GDM1 (cell line): ENCODE measurements around the gene DAZAP1.

Experiments used
- DNase-seq: peaks from one replicate; lab custom pipeline; 2025; lab: John Stamatoyannopoulos, UW

The DAZAP1 gene

DNA sequence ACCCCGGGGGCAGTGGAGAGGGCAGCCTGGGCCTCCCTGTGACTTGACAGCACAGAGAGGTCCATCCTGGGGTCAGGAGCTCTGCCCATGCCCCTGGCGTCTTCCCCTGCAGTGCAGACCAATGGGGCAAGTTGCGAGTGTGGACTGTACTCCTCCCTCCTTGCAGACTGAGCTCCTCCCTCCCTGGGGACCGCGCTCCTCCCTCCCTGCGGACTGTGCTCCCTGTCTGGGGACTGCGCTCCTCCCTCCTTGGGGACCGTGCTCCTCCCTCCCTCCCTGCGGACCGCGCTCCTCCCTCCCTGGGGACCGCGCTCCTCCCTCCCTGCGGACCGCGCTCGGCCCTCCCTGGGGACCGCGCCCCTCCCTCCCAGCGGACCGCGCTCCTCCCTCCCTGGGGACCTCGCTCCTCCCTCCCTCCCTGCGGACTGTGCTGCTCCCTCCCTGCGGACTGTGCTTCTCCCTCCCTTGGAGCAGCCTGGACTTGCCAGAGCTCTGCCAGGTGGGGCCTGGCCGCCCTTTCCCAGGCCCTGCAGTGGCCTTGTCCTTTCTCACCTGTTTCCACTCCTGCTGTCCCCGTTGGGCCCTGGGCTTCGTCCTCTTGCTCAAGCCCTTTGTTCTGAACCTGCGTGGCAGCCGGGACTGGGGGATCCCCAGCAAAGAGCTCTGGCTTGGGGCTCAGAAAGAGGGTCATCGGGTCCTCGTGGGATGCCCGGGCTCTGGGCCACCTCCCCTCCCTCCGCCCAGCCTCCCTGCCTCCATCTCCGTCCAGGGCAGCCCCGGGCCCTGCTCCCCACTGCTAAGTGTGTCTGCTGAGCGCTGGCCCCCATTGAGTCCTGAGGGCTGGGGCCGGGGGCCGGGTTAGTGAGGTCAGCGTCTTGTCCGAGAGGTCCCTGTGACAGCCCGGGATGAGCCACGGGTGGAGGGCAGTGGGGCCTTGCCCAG, 12.9 kb upstream of the DAZAP1 start:
- no peak for DNase-seq

DNA sequence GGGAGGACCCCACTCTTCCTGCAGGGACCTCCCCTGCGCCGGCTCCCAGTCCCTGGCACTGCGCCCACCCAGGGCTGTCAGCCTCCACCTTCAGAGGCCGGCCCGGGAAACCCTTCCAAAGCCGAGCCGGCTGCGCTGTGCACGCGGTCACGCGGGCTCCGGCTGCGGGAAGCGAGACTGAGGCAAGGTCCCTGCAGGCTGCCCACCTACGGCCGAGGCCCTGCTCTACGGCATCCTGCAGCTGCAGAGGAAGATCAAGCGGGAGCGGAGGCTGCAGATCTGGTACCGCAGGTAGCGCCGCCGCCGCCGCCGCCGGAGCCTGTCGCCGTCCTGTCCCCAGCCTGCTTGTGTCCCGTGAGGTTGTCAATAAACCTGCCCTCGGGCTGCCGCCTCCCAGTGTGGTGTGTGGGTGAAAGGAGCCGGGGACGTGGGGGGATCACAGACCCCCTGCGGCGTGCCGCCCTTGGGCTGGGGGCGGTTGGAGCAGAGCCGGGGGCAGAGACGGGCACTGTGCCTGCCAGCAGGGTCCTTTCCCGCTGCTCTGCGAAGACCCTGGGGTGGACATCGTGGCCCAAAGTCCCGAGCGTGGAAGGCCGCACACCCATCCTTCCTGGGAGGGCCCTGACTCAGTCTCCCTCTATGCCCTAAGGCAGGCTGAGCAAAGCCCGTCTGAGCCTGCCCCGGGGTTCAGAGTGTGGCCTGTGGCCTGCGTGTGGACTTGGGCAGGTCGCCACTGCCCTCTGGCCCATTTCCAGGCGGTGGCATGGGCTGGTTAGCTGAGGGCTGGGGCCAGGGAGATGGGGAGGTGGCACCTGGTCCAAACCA, 12.0 kb upstream of the DAZAP1 start:
- no peak for DNase-seq

DNA sequence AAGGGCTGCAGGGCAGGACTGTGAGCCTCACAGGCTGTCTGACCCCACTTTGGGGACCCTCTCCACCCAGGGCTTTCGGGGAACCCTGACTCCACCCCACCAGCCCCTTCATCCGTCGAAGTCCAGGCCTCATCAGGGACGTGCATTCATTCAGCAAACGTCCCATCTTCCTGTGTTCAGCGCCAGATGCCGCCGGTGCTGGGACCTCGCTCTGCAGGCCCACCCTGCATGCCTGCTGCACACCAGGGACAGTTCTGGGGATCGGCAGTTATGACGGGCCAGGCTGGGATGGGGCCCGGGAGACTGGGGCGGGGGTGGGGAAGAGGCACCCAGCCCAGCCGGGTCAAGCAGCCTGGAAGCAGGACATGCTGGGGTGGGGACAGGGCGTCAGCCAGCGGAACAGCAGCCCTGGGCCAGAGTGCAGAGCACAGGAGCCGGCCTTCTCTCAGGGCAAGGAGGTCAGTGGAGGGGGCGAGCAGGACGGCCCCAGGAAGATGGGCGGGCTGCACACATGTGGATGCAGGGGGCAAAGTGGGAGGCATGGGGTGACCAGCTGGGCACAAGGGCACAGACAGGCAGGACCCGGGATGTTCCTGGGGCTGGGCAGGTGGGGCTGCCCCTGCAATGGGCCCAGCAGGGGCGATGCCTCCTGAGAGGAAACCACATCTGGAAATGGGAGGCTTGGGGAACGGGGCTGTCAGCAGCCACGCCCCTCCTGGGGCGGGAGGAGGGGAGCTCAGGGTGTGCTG, 11.2 kb upstream of the DAZAP1 start:
- no peak for DNase-seq

DNA sequence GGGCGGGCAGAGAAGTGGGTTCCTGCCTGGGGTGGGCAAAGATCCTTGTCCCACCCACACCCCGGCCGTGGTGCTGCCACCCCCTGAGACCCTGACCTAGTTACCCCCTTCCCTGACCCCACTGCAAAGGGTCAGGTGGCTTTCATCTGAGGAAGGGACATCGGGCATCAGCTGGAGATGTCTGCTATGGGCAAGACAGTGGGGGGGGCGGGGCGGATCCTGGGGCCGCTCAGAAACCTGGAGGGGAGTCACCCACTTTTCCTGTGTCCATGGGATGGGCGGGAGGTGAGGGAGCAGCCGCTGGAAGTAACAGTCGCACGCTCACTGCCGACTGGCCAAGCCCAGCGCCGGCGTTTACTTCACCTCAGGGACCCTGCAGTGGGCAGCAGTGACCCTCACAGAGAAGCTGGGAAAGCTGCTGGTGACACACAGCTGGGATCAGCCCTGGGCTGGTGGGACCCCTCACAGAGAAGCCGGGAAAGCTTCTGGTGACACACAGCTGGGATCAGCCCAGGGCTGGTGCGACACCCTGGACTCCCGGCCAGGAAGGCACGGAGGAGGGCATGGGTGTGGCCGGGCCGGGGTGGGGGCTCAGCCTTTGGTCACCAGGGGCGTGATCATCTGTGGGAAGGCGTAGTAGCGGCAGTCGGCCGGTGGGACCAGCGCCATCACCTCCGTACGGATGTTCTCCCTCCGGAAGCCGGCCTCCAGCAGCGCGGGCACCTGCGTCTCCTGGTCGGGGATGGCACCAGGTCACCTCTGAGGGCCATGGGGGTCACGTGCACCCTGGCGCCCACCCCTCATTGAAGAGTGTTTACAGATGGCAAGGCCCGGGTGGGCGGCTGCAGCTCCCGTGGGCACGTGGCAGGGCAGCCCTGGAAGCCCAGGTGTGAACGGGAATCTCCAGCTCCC, 10.4 kb upstream of the DAZAP1 start:
- DNase-seq: no peak

DNA sequence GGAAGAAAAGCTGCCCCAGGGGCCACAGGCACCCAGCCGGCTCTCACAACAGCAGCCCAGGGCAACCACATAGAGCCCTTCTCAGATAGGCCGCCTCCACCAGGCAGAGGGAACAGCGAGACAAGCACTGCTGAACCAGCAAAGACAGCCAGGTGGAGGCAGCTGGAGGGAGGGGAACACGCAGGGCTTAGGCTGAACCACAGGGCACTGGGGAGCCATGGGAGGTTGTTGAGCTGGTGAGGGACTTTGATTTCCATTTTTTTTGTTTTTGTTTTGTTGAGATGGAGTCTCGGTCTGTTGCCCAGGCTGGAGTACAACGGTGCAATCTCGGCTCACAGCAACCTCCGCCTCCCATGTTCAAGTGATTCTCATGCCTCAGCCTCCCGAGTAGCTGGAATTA, 9.5 kb upstream of the DAZAP1 start:
- DNase-seq: no peak

DNA sequence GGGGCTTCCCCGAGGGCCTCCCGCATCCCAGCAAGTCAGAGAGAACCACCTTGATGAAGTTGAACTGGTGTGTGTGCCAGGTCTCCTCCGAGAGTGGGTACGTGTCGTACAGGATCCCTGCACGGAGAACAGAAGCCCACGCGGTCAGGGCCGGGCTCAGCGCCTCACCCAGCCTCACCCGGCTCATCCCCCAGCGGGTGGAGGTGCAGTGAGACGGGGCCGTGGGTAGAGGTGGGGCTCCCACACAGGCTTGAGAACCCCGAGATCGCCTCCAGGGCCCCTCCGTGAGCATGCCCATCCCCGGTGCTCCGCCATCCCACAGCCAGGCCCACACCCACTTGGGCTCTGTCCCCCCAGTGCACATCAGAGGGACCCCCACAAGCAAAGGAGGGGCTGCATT, 8.3 kb upstream of the DAZAP1 start:
- no peak for DNase-seq

DNA sequence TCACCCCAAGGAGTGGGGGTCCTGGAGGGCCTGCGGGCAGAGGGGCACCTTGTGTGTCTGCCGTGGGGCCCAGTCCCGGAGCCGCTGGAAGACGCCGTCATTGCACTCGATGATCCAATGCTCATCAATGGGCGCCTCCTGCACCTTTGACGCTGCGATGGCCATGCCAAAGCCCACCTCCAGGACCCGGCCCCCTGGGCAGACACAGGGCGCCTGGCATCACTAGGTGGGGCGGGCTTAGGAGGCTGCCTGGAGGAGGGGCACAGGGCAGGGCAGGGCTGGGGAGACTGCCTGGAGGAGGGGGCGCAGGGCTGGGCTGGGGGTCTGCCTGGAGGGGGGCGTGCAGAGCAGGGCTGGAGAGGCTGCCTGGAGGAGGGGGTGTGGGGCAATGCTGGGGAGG, 7.6 kb upstream of the DAZAP1 start:
- no peak for DNase-seq

DNA sequence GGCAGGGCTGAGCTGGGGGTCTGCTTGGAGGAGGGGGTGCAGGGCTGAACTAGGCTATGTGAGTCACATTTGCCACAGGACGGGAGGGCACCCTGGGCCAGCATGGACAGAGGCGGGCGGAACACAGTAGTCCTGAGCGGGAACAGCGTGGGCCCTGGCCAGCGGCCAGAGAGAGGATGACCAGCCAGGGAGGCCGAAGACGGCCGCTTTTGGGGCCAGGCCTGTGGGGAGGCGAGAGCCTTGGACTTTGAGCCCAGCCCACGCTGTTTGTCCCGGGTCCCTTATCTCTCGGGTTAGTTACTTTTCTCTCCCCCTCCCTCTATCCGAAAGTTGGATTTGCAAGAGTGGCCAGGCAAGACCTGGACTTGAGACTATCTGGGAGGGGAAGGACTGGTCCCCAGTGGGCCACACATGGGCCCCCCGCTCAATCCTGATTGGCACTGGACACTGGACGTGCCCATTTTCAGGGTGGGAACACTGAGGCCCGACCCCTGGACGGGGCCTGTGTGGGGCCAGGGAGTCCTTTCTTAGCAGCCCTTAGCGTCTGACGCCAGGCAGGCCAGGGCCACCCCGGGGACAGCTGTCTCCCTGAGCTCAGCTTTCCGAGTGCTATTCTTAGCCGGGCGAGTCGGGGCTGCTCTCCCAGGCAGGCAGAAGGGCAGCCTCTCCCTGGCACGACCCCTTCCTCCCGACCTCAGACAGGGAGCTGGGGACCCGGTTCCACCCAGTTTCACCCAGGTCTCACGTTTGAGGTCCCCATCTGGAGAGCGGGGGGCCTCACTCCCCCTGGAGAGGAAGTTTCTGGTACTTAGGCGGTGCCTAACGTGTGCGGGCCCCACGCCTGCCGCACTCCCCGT, 6.9 kb upstream of the DAZAP1 start:
- no peak for DNase-seq

DNA sequence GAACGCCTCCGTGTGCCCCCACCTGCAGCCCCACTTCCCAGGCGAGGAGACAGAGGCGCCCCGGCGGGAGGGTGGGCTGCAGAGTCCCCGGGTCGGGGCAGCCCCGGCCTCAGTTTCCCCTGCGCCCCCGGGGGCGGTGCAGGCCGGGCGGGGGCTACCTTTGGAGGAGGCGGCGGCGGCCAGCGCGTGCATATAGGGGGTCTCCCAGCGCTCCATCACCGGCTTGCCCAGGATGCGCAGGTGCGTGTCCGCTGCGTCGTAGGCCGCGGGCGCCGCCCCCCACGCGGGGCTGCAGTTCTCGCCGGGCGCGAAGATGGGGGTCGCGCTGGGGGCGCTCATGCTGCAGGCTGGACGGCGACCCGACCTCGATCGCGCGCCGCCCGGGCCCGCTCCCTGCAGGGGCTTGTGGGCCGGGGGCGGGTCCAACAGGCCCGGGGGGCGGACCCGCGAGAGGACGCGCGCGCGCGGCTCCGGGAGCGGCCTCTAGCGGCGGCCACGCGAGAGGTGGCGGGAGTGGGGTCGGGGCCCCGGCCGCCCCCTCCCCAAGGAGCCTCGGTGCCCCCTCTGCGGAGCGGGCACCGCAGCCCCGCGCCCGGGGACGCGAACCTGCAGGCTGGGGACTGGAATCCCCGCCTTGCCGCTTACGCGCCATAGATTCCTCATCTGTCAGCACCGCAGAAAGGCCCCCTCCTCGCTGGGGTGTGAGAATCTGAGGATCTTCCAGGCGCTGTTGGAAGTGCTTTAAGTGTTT, 6.1 kb upstream of the DAZAP1 start, which contains the start of gene GAMT:
Gene GAMT, minus strand, starts transcription at position 405 of the 751 bp plus-strand sequence. Its CDS starts 66 bp downstream, at position 339.
- peak; percentile 66 for DNase-seq

DNA sequence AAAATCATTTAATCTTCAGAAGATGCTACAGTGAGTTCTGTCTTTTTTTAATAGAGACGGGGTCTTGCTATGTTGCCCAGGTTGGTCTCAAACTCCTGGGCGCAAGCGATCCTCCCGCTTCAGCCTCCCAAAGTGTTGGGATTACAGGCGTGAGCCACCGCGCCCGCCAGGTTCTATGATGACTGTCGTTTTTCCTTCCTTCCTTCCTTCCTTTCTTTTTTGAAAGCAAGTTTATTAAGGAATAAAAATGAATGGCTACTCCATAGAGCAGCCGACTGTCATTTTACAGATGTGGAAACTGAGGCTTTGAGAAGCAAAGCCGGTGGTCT, 5.5 kb upstream of the DAZAP1 start:
- no peak for DNase-seq

DNA sequence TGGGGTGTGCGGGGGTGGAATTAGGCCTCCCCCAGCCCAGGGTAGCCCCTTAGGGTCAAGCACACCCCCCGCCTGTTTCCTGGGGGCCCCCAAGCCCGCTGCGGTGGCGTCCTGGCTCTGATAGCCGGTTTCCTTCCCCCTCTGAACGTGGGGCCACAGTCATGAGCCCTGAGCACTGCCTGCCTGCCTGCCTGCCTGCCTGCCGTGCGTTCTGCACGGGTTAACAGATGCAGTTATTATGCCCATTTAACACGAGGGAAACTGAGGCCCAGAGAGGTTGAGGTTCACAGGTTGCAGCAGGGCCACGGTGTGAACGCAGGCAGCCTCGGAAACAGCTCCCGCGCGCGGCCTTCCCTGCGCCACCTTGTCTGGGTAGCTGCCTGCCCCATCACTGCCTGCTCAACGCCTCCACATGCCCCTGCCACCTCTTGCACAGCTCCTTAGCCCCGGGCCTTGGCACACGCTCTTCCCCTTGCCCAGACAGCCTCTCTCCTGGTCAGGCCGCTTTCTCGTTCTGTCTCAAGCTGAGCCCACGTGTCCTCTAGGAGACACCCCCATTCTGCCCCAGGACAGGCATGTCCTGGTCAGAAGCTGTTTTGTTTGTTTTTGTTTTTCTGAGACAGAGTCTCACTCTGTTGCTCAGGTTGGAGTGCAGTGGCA, 4.8 kb upstream of the DAZAP1 start:
- DNase-seq: peak; percentile 14

DNA sequence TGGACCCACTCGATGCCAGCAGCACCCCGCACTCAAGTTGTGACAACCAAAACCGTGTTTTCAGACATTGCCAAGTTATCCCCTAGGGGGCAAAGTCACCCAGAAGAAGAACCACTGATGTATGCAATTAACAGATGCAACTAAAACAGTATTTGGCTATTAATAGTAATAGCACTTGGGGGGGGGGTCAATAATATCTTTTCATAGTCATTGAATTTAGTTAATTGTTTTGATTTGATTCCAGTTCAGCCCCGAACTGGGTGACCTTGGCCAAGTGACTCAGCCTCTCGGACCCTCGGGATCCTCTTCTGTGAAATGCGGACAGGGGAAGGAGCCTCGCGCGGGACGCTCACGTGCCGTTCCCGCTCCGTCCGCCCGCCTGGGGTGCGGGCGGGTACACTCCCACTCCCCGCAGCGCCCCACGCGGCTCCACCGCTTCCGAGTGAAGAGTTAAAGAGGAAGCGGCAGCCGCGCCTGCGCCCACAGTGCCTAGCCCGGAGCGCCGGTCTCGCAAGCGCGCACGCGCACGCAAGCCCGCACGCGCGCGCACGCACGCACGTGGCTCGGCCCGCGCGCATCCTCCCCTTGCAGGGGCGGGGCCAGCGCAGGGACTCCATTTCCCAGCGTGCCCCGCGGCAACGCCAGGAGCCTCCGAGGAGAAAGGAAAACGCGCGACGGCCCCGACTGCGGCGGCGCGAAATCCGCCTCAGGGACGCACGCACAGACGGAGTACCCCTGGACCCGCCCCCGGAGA, 435 bp upstream of the DAZAP1 start:
- DNase-seq: peak; percentile 99

DNA sequence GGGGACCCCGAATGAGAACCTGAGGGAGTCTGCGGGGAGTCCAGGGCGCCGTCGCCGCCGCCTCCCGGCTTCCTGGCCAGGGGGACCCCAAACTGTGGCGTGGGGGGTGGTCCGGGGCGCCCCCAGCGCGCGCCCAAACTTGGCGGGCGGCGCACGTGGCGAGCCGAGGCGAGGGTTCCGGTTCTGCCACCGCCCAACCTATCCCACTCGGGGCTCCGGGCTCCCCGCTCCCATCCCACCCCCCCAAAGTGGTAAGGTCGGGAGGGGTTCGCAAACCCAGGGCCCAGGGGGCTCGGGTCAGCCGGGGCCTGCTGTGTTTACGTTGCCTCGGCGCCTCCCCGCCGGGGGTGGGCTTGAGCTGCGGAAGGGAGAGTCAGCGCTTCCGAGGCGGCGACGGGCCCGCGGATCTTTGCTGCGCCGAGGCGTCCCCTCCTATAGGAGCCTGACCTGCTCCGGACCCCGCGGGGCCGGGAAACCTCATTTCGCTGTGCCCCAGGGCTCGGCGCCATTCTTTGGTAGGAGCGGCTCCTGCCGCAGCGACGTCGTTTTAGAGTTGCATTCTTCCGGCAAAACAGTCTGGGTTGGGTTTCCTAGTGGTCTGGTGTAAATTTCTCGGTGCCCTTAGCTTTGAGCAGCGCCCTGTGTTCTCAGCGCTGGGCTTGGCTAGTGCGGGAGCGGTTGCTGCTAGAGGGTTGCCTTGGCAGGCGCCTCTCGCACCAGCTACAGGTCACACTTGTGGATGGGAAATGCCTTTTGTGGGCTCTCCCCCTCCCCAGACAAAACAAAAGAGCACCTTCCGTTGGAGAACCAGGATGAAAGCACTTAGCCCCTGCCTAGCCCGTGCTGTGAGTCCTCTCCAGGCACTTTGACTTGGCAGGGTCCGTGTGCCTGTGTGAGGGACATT, 1.2 kb downstream of the DAZAP1 start:
- no peak for DNase-seq

DNA sequence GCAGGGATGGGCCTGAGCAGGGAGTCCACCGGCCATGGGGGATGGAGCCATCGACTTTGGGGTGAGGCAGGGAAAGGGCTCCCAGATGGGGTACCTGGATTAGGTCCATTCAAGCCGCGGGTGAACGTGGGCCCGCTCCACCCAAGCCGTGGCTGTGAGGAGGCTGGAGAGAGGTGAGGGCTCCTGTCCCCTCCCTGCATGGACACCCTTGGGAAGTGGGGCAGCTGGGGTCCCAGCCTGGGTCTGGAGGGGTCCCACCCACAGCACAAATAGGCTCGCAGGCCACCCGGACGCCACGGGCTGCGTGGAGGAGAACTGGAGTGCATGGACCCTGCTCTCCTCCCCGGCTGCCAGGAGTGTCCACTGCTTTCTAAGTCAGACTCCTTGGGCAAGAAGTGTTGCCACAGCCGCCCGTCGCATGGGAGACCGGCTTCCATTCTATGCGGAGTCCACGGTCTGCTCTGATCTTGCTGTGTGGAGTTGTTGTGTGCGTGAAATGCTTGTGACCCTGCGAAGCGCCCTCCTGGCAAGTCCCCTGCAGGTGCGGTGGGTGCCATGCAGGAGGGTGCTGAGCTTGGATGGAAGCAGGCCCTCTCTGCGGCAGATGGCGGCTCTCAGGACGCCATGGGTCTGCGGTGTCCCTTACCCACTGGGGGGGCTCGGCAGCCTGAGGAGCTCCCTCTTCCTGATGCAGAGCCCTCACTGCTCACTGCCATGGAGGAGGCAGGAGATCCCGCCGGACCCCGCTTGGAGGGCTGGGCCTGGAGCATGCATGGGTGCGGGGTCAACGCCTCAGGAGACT, 2.0 kb downstream of the DAZAP1 start:
- no peak for DNase-seq

DNA sequence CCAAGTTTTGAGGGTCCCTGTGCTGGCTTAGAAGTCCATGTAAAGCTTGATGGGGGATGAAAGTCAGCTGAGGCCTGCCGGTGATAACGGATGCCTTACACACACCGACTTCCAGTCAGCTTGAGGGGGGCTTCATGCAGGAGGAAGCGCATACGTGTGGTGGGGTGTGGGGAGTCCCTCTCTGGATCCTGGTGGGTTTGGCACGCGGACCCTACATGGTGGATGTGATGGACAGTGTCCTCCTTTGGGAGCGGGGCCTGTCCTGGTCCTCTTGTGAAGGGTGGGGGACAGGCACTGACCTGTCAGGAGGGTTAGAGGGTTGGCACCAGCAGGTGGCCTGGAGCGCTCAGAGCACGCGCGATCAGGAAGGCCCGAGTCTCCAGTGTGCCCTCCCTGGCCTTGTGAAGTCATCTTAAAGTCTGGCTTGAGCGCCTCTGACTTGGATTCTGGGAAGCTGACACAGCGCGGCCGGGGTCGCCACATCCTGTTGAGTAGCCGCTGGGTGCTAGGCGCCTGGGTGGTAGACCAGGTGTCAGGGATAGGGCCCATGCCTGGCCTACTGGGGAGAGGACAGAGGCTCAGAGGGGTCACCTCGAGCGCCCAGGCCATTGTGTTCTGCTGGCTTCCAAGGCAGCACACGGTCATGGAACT, 2.9 kb downstream of the DAZAP1 start:
- DNase-seq: no peak

DNA sequence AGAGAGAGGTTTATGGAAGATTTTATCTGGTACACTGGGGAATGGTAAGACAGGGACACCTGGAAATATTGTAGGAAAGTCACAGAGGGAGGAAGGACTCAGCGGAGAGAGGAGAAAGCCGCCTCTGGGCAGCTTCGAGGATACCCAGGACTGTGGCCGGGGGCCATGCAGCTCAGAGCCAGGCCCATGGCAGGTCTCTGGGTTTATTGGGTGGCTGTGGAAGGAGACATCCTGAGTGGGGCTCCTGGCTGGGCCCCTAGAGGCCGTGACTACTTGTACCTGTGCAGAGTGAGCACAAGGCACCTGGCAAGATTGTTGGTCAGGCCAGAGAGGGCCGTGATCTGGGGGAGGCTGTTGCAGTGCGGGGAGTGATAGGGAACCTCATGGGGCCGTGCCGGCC, 3.4 kb downstream of the DAZAP1 start:
- no peak for DNase-seq
